ENCODE measurements around the gene ANKRD10. TPM values are rescaled to one million over a fixed set of nuclear protein-coding genes. Genes with fewer than 3 reads are reported as not detected.

ANKRD10 gene
- total RNA-seq, 1 donor from 2014 or later, result 157 TPM

- H3K9ac ChIP-seq (ENCODE audit: low read length), result peak overlapping the region; percentile 98
- peak overlapping the region; percentile 80 for H2AFZ ChIP-seq (ENCODE audit: low read depth, low read length)
- peak overlapping the region; percentile 96 for H3K27ac ChIP-seq (ENCODE audit: low read depth, low read length)
- FAIRE-seq (no peak), DNase-seq (ENCODE audit: low read depth) (peak; percentile 63)
- H3K4me2 ChIP-seq (ENCODE audit: low read length), result peak overlapping the region; percentile 95
- Mint-ChIP-seq H3K4me3 (ENCODE audit: unreplicated experiment) (peak overlapping the region; percentile 84), H3K9me3 (ENCODE audit: unreplicated experiment) (peaks cover 2% of the 10 kb centered on the region), H3K27me3 (ENCODE audit: low read depth, unreplicated experiment) (no peaks in the 10 kb centered on the region), H3K27ac (ENCODE audit: unreplicated experiment) (peak overlapping the region; percentile 72), H3K4me1 (ENCODE audit: low read depth, unreplicated experiment) (peaks cover 28% of the 10 kb centered on the region), H3K36me3 (ENCODE audit: low read depth, unreplicated experiment) (peaks cover 3% of the 10 kb centered on the region)
- H3K4me1 ChIP-seq (ENCODE audit: insufficient read depth, low read length), result peaks cover 29% of the 10 kb centered on the region
- TF ChIP-seq CTCF (IDR thresholded peaks at IDR 0.05; ENCODE audit: insufficient read depth, low read depth, low read length) (no peak), EZH2 (IDR thresholded peaks at IDR 0.05; ENCODE audit: insufficient read depth, low read length) (no peak)
- H3K36me3 ChIP-seq (ENCODE audit: insufficient read depth, low read length), result peaks cover 9% of the 10 kb centered on the region
- peak overlapping the region; percentile 81 for H3K4me3 ChIP-seq (ENCODE audit: insufficient read depth, low read depth, low read length)
- no peaks in the 10 kb centered on the region for H3K9me3 ChIP-seq (ENCODE audit: insufficient read depth, low read depth, low read length)
- H3K27me3 ChIP-seq (ENCODE audit: insufficient read depth, low read length), result no peaks in the 10 kb centered on the region
- H3K79me2 ChIP-seq (ENCODE audit: insufficient read depth, low read length), result peaks cover 53% of the 10 kb centered on the region
- peaks cover 45% of the 10 kb centered on the region for H4K20me1 ChIP-seq (ENCODE audit: insufficient read depth, low read length)
These were observed 375 bp downstream of the ANKRD10 start for GRCh38 chr13:110914331-110915056.

DNA sequence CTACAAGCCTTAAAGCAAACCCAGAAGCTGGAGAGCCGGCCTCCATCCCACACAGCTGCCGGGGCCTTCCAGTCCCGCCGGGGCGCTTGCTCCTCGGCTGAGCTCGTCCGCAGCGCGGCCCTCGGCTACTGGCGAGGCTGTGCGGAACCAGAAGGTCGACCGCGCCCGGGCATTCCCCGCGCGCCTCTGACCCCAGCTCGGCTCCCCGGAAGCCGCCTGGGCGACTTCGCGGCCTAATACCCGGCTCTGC lies 863 bp downstream of the ANKRD10 start:
- no peak for DNase-seq (ENCODE audit: low read depth)
- peak overlapping the region; percentile 98 for H3K9ac ChIP-seq (ENCODE audit: low read length)
- peaks cover 50% of the 10 kb centered on the region for H4K20me1 ChIP-seq (ENCODE audit: insufficient read depth, low read length)
- FAIRE-seq, result no peak
- peak overlapping the region; percentile 94 for H3K27ac Mint-ChIP-seq (ENCODE audit: unreplicated experiment)
- H3K27me3 Mint-ChIP-seq (ENCODE audit: low read depth, unreplicated experiment), result no peaks in the 10 kb centered on the region
- peaks cover 58% of the 10 kb centered on the region for H3K79me2 ChIP-seq (ENCODE audit: insufficient read depth, low read length)
- TF ChIP-seq EZH2 (IDR thresholded peaks at IDR 0.05; ENCODE audit: insufficient read depth, low read length) (no peak), CTCF (IDR thresholded peaks at IDR 0.05; ENCODE audit: insufficient read depth, low read depth, low read length) (no peak)
- peaks cover 2% of the 10 kb centered on the region for H3K9me3 Mint-ChIP-seq (ENCODE audit: unreplicated experiment)
- H3K4me3 ChIP-seq (ENCODE audit: insufficient read depth, low read depth, low read length), result peak overlapping the region; percentile 81
- H3K27ac ChIP-seq (ENCODE audit: low read depth, low read length), result peak overlapping the region; percentile 96
- peaks cover 29% of the 10 kb centered on the region for H3K4me1 ChIP-seq (ENCODE audit: insufficient read depth, low read length)
- H3K36me3 ChIP-seq (ENCODE audit: insufficient read depth, low read length), result peaks cover 11% of the 10 kb centered on the region
- H2AFZ ChIP-seq (ENCODE audit: low read depth, low read length), result no peak overlapping the region
- H3K4me2 ChIP-seq (ENCODE audit: low read length), result peak overlapping the region; percentile 95
- peaks cover 3% of the 10 kb centered on the region for H3K36me3 Mint-ChIP-seq (ENCODE audit: low read depth, unreplicated experiment)
- peak overlapping the region; percentile 92 for H3K4me3 Mint-ChIP-seq (ENCODE audit: unreplicated experiment)
- H3K27me3 ChIP-seq (ENCODE audit: insufficient read depth, low read length), result no peaks in the 10 kb centered on the region
- H3K4me1 Mint-ChIP-seq (ENCODE audit: low read depth, unreplicated experiment), result peaks cover 28% of the 10 kb centered on the region
- H3K9me3 ChIP-seq (ENCODE audit: insufficient read depth, low read depth, low read length), result no peaks in the 10 kb centered on the region
